ENCODE data around the gene PAK6.

Gene PAK6

GRCh38 chr15:40273428-40273827 is 34.6 kb downstream of the PAK6 start:
- Mint-ChIP-seq H3K4me1 (peaks cover 4% of the 10 kb centered on the region), H3K4me3 (no peak overlapping the region), H3K36me3 (ENCODE audit: low read depth) (no peaks in the 10 kb centered on the region), H3K27ac (no peak overlapping the region), H3K27me3 (ENCODE audit: low read depth) (peaks cover 41% of the 10 kb centered on the region), H3K9me3 (no peaks in the 10 kb centered on the region)
- TF ChIP-seq CTCF (IDR thresholded peaks at IDR 0.05; ENCODE audit: unreplicated experiment in 3 of 3) = no peak

DNA sequence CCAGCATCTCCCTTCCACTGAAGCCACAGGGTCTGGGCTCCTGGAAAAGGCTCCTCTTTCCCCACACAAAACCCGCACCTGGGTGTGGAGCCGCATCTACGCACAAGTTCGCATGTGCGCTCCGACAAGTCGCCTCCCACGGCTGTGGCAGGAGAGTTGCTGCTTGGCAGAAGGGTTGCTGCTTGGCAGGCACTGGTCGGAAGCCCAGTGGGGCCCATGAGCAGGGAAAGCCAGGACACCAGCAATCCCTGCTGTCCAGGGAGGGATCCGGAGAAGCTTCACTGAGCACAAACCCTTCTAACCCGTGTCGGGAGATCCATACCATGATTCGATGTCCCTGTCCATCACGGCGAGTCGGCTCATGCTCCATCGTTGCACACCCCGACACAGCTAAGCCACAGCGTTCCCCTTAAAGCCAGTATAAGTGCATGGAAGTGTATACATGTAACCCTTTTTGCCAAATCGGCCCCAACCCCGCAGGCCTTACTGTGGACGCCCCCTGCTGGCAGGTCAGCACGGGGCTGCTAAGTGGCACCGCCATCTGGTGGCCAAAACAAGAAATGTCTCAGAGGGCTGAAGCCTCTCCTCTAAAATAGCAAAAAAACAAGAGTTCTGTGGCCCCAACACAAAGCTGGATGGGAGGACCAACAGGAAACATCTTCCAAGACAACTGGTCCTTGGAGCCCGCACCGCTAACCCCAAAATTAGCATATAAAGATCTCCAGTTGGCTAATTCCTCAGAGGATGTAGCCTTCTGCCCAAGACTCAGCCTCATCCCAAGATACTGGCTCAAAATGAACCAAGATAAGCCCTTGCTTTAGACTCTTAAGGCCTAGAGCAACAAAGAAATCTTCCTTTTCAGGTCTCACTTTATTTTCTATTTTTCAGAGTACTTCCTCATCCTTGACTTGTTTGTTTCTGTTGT is 35.7 kb downstream of the PAK6 start:
- Mint-ChIP-seq H3K4me1 (peaks cover 14% of the 10 kb centered on the region), H3K4me3 (no peak overlapping the region), H3K36me3 (ENCODE audit: low read depth) (no peaks in the 10 kb centered on the region), H3K9me3 (no peaks in the 10 kb centered on the region), H3K27me3 (ENCODE audit: low read depth) (peaks cover 50% of the 10 kb centered on the region), H3K27ac (peak overlapping the region in 1 of 3 experiments; percentile 40)
- TF ChIP-seq CTCF (IDR thresholded peaks at IDR 0.05; ENCODE audit: unreplicated experiment in 3 of 3) = peak; percentile 100

GRCh38 chr15:40275523-40275922 is 36.7 kb downstream of the PAK6 start:
- Mint-ChIP-seq H3K36me3 (ENCODE audit: low read depth) (no peaks in the 10 kb centered on the region), H3K9me3 (no peaks in the 10 kb centered on the region), H3K27me3 (ENCODE audit: low read depth) (peaks cover 53% of the 10 kb centered on the region), H3K4me3 (no peak overlapping the region), H3K27ac (no peak overlapping the region), H3K4me1 (peaks cover 21% of the 10 kb centered on the region)
- TF ChIP-seq CTCF (IDR thresholded peaks at IDR 0.05; ENCODE audit: unreplicated experiment in 3 of 3) = no peak

GRCh38 chr15:40275954-40276353 is 37.1 kb downstream of the PAK6 start:
- Mint-ChIP-seq H3K36me3 (ENCODE audit: low read depth) (no peaks in the 10 kb centered on the region), H3K9me3 (no peaks in the 10 kb centered on the region)

GRCh38 chr15:40276927-40277326 is 38.1 kb downstream of the PAK6 start:
- Mint-ChIP-seq H3K36me3 (ENCODE audit: low read depth) (no peaks in the 10 kb centered on the region), H3K9me3 (no peaks in the 10 kb centered on the region), H3K27ac (no peak overlapping the region), H3K4me3 (no peak overlapping the region), H3K4me1 (peaks cover 24% of the 10 kb centered on the region), H3K27me3 (ENCODE audit: low read depth) (peaks cover 58% of the 10 kb centered on the region)
- TF ChIP-seq CTCF (IDR thresholded peaks at IDR 0.05; ENCODE audit: unreplicated experiment in 3 of 3) = no peak

More at GRCh38 chr15:40275954-40276353, 37.1 kb downstream of the PAK6 start:
- H3K4me3 Mint-ChIP-seq = no peak overlapping the region
- no peak overlapping the region for H3K27ac Mint-ChIP-seq
- no peak for TF ChIP-seq CTCF (IDR thresholded peaks at IDR 0.05; ENCODE audit: unreplicated experiment in 3 of 3)
- H3K27me3 Mint-ChIP-seq (ENCODE audit: low read depth) = peaks cover 56% of the 10 kb centered on the region
- peaks cover 24% of the 10 kb centered on the region for H3K4me1 Mint-ChIP-seq

GRCh38 chr15:40277471-40277870 is 38.6 kb downstream of the PAK6 start:
- H3K27ac Mint-ChIP-seq = no peak overlapping the region
- no peak for TF ChIP-seq CTCF (IDR thresholded peaks at IDR 0.05; ENCODE audit: unreplicated experiment in 3 of 3)
- no peak overlapping the region for H3K4me3 Mint-ChIP-seq
- peaks cover 62% of the 10 kb centered on the region for H3K27me3 Mint-ChIP-seq (ENCODE audit: low read depth)
- H3K36me3 Mint-ChIP-seq (ENCODE audit: low read depth) = no peaks in the 10 kb centered on the region
- H3K9me3 Mint-ChIP-seq = no peaks in the 10 kb centered on the region
- peaks cover 24% of the 10 kb centered on the region for H3K4me1 Mint-ChIP-seq

Data from nephron (organoid).